ENCODE results near the gene SUCNR1. TPM values are rescaled to one million over a fixed set of nuclear protein-coding genes. Genes with fewer than 3 reads are reported as not detected.

SUCNR1 gene
- total RNA-seq, 1 donor from 2014 or later = 0.75 TPM

- H3K27ac Mint-ChIP-seq = no peak overlapping the region
- peaks cover 5% of the 10 kb centered on the region for H3K4me1 Mint-ChIP-seq (ENCODE audit: unreplicated experiment)
- no peak overlapping the region for H3K4me3 Mint-ChIP-seq
- H3K9me3 Mint-ChIP-seq = peaks cover 5% of the 10 kb centered on the region
- H3K36me3 Mint-ChIP-seq = no peaks in the 10 kb centered on the region
- no peak for DNase-seq (ENCODE audit: extremely low spot score, unreplicated experiment)
- H3K27me3 Mint-ChIP-seq = no peaks in the 10 kb centered on the region
- TF ChIP-seq, protein P1, sequence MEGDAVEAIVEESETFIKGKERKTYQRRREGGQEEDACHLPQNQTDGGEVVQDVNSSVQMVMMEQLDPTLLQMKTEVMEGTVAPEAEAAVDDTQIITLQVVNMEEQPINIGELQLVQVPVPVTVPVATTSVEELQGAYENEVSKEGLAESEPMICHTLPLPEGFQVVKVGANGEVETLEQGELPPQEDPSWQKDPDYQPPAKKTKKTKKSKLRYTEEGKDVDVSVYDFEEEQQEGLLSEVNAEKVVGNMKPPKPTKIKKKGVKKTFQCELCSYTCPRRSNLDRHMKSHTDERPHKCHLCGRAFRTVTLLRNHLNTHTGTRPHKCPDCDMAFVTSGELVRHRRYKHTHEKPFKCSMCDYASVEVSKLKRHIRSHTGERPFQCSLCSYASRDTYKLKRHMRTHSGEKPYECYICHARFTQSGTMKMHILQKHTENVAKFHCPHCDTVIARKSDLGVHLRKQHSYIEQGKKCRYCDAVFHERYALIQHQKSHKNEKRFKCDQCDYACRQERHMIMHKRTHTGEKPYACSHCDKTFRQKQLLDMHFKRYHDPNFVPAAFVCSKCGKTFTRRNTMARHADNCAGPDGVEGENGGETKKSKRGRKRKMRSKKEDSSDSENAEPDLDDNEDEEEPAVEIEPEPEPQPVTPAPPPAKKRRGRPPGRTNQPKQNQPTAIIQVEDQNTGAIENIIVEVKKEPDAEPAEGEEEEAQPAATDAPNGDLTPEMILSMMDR (conservative IDR thresholded peaks at IDR 0.05) = no peak
These were observed 35.0 kb downstream of the SUCNR1 start for GRCh38 chr3:151908399-151908798.

DNA sequence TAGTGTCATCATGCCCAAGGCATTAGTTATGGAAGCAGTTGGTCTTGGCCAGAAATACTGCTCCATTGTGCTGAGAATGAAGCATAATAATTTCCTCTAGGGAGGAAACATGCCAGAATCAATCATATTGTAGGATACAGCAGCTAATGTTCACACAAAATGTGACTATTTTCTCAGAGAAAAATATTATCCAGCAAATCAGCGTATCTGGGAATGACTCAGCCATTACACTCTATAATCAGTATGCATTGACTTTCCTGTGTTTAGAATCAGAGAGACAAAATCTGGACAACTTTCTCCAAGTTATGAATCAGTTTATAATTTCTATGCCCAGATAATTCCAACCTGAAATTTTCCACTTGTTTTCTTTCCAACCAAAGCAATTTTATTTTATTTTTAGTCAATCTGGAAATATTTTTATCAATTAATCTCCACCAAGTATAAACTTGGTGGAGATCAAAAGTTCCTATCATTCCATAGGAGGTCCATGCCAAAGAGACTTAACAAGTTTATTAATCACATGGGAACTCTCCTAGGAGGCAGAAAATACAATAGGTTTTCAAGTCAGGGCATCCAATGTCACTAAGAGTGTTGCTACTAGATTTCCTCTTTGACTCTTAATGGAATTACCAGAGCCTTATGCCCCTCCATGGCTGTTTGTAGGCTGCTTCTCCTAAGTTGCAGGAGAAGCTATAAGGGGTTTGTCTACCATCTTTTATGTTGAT is 36.4 kb downstream of the SUCNR1 start:
- Mint-ChIP-seq H3K27me3 (no peaks in the 10 kb centered on the region), H3K4me1 (ENCODE audit: unreplicated experiment) (no peaks in the 10 kb centered on the region), H3K27ac (no peak overlapping the region), H3K9me3 (peaks cover 5% of the 10 kb centered on the region), H3K36me3 (no peaks in the 10 kb centered on the region), H3K4me3 (no peak overlapping the region)
- no peak for DNase-seq (ENCODE audit: extremely low spot score, unreplicated experiment)
- TF ChIP-seq, protein P1 (conservative IDR thresholded peaks at IDR 0.05) = no peak

- Mint-ChIP-seq H3K27ac (no peak overlapping the region), H3K36me3 (no peaks in the 10 kb centered on the region), H3K9me3 (peaks cover 5% of the 10 kb centered on the region), H3K4me1 (ENCODE audit: unreplicated experiment) (no peaks in the 10 kb centered on the region), H3K27me3 (no peaks in the 10 kb centered on the region), H3K4me3 (no peak overlapping the region)
- TF ChIP-seq, protein P1 (conservative IDR thresholded peaks at IDR 0.05) = no peak
- DNase-seq (ENCODE audit: extremely low spot score, unreplicated experiment) = no peak
These were observed 38.0 kb downstream of the SUCNR1 start for GRCh38 chr3:151911462-151911861.

DNA sequence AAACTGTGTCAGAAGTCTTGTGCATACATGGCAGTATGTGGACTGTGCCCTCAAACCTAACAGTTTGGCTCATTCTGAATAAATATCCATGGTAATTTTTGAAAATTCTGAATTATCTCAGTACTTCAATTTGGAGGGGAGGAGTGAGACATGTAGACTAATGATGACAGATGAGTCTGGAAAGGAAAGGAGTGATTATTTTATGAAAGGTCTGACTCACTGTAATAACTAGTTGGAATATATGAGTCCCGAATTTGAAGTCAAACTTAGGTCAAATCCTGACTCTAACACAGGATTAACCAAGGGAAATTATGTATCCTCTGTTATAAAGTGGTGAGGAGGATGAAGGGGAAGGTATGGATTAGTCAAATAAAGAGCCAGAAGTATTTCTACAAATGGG is 38.6 kb downstream of the SUCNR1 start:
- no peak for DNase-seq (ENCODE audit: extremely low spot score, unreplicated experiment)
- Mint-ChIP-seq H3K36me3 (no peaks in the 10 kb centered on the region), H3K27me3 (no peaks in the 10 kb centered on the region), H3K4me3 (no peak overlapping the region), H3K4me1 (ENCODE audit: unreplicated experiment) (no peaks in the 10 kb centered on the region), H3K9me3 (peaks cover 5% of the 10 kb centered on the region), H3K27ac (no peak overlapping the region)
- TF ChIP-seq, protein P1 (conservative IDR thresholded peaks at IDR 0.05) = no peak

DNA sequence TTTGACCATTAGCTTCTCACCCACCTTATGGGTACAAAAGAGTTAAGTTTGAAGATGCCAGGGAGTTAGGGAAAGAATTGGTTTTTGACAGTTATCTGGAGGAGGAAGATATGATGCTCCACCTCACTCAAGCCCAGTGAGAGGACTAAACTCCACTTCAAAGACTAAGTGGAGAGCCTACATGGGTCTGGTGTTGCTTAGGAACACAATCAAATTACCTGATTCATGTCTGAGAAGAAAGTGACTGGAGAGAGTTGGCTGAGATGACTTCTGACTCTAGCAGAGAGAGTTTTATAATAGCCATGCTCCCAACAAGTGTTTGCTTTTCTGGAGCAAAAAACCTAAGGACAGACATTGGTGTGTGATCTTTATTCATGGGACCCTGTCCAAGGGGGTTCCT is 43.3 kb downstream of the SUCNR1 start:
- no peaks in the 10 kb centered on the region for H3K36me3 Mint-ChIP-seq
- no peak overlapping the region for H3K4me3 Mint-ChIP-seq
- no peaks in the 10 kb centered on the region for H3K27me3 Mint-ChIP-seq
- no peak overlapping the region for H3K27ac Mint-ChIP-seq
- no peak for DNase-seq (ENCODE audit: extremely low spot score, unreplicated experiment)
- H3K9me3 Mint-ChIP-seq = peaks cover 5% of the 10 kb centered on the region
- TF ChIP-seq, protein P1 (conservative IDR thresholded peaks at IDR 0.05) = no peak
- H3K4me1 Mint-ChIP-seq (ENCODE audit: unreplicated experiment) = no peaks in the 10 kb centered on the region
